GM21367 (cell line): ENCODE data around the gene TASL.
"Not testable (repeated sequence)": the region's sequence is repeated elsewhere in the genome, so short reads cannot be mapped to it uniquely, and the experiment has no call there.

Experiments
- ATAC-seq: cut with Tn5 transposase; IDR thresholded peaks from one replicate; pipeline ENCODE4 v1.9.1; 2021; ENCODE audit not compliant: unreplicated experiment

The TASL gene

DNA sequence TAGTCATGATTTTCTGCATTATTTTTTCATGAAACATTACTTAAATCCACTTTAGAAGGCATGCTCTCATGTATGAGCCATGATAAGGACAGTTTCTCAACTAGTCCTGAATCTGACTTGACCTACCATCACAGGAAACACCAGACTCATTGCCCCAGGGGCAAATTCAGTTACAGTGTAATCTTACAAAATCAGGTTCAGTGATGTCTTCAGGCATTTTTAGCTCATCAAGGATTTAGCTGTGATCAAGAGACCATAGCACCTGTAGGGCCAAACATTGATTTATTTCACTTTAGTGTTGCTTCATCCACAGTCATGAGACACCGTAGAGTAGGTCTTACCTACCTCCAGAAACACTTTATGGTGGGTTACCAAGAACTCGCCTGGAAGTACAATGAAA lies 3.1 kb upstream of the TASL start:
- ATAC-seq, result no peak

DNA sequence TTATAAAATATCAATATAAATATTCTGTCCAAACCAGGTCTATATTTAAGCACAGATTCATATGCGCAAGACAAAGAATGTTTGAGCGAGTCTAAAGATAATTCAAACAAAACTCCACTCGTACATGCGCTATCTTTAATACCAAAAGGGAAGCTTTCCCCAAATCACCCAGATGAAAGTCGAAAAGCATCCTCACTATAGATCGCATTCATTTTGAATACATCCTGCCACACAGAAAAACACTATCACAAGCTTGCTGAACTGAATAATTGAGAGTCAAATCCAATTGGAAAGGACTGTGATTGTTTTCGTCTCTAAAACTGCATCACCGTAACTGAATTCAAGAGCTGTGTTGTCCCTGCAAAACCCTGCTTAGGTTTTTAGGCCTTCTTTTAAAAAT lies 685 bp downstream of the TASL start:
- no peak for ATAC-seq

GRCh38 chrX:30573125-30573524 lies 4.4 kb downstream of the TASL start:
- ATAC-seq, result no peak

- no peak for ATAC-seq
Observed at GRCh38 chrX:30572678-30573077, 4.9 kb downstream of the TASL start.

DNA sequence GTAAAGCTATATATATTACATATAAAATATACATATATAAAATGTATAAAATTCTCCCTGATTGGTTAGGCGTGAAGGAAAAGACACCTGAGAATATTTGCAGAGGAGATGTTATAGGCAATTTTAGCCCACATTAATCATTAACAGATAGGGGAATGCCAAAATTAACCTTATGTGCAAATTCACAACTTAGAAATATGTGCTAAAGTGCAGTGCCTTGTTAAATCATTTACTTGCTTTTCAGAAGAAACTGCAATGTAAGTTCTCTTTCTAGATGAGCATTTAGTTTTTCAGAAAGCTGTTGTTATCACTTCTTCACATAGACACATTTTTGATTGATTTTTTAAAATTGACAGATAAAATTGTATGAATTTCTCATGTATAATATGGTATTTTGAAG lies 5.6 kb downstream of the TASL start:
- no peak for ATAC-seq

GRCh38 chrX:30570505-30570904 lies 7.1 kb downstream of the TASL start:
- ATAC-seq, result no peak

GRCh38 chrX:30568136-30568535 lies 9.4 kb downstream of the TASL start:
- peak; percentile 56 for ATAC-seq

- not testable (repeated sequence) for ATAC-seq
Observed at GRCh38 chrX:30563070-30563469, 14.5 kb downstream of the TASL start.

GRCh38 chrX:30561191-30561590 lies 16.4 kb downstream of the TASL start:
- ATAC-seq, result no peak

- ATAC-seq, result no peak
Observed at GRCh38 chrX:30538271-30538670, 39.3 kb downstream of the TASL start.

- no peak for ATAC-seq
Observed at GRCh38 chrX:30533835-30534234, 43.7 kb downstream of the TASL start.

- no peak for ATAC-seq
Observed at GRCh38 chrX:30533266-30533665, 44.3 kb downstream of the TASL start.

DNA sequence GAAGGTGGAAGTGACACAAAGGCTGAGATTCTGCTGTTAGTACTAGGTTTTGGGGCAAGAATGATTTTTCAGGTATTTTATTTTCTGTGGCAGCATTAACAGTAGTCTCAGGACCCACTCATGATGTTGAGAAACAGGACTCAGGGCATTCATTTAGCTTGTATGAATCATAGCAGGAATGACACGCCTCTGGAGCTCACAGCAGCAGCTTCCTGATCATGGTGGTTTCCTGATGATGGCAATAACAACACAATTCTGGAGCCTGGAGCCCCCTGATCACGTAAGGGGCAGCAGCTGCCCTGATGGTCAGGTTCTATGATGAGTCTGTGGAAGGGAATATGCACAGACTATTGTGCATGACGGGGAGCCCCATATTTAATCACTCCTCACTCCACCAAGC lies 47.0 kb downstream of the TASL start:
- no peak for ATAC-seq

DNA sequence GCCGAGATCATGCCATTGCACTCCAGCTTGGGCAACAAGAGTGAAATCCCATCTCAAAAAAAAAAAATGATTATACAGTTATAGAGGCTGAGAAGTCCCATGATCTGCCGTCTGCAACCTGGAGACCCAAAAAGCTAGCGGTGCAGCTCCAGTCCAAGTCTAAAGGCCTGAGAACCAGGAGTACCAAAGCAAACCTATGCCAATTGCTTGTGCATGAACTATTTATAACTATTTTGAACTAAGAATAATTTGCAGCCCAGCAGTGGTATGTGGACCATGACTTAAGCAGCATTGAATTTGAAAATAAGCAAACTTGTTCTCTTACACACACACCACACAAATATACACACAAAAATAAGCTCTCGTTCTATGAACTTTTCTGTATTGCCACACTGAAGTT lies 51.8 kb downstream of the TASL start:
- no peak for ATAC-seq

DNA sequence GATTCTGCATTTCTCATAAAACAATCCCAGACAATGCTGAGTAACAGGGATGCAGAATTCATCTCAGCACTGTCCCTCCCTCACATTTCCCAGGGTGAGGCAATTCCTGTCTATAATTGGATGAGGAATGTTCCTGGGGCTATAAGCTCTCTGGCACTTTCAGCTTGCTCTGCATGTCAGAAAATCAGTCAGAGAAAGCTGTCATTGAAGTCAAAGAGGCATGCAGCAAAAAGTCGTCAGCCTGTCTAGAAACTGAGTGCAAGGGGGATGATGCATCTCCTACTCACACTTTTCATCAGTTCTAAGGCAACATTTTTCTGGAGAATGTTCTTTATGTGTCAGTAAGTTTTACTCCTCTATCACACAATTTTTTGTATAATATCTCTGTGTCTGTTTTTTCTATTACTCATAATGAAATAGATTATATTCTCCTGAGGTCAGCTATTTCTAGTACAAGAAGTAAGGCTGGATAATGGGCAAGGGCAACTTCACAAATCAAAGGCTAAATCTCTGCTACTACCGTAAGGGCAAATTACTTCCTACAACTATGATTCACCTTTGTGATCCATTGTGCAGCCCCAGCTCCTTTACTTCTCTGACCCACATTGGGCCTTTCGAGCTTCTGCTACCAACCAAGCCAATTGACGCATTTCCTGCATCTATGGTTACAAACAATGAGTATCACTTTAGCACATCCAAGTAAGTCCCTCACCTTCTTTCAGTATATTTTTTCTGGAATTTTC lies 56.0 kb downstream of the TASL start:
- ATAC-seq, result no peak

DNA sequence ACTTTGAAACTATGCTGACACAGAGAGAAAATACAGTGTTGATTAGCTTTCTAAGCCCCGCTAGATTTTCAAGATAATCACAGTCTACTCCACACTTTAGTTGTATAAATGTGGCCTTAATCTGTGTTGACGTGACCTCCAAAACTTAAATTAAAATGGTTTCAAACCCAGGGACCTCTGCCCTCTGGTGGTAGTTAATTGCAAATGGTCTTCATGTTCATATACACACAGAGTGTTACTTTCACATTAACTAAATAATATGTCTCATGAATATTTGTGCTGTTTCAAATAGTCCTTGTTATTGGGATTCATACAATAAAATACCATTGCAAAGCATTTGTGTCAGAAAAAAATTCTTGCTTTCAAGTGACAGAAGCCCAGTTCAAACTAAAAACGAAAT lies 64.3 kb downstream of the TASL start:
- no peak for ATAC-seq
